ELF-1 (cell line): ENCODE measurements around the gene SLC39A7.

Experiments used
- DNase-seq: peaks from one replicate; pipeline ENCODE4 v3.0.0-alpha.2; 2016; ENCODE audit warnings: low read depth, low spot score

The SLC39A7 gene, protein sequence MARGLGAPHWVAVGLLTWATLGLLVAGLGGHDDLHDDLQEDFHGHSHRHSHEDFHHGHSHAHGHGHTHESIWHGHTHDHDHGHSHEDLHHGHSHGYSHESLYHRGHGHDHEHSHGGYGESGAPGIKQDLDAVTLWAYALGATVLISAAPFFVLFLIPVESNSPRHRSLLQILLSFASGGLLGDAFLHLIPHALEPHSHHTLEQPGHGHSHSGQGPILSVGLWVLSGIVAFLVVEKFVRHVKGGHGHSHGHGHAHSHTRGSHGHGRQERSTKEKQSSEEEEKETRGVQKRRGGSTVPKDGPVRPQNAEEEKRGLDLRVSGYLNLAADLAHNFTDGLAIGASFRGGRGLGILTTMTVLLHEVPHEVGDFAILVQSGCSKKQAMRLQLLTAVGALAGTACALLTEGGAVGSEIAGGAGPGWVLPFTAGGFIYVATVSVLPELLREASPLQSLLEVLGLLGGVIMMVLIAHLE

DNA sequence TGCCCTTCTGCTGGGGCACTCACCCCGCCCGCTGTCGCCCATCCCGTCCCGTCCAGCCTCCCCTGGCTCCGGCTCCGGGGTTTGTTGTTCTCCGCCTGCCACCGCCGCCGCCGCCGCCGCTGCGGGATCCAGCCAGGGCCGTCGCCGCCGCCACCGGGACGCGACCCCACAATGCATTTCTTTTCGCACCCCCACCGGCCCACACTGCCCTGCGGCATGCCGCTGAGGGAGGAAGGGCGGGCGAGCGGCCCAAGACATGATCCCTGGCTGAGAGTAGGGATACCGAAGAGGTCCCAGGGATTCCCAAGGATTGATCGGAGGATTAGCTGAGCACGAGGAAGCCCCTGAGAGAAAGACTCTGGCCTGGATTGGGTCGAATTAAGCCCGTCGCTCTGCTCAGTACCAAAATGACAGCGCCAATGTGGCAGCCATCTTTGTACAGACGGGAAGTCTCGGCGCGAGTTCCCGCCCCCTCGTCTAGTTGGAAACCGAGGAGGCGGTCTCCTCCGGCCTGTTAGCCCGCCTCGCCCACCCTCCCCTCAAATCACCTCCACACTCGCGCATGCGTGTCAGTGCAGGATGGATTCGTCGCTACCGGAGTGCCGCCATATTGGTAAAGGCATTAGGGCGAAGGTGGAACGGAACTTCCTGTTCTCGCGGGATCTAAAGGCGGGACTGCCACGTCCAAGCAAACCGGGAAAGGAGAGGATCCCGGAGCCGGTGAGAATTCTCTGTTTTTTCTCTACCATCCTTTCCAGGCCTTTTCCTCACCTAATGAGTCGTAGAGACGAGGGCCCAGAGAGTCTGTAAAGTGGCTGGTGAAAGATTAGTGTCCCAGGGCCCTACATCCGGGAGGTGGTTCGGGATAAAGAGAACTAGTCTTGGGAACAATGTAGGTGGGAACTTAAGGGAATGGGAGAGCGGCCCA, at the start of gene SLC39A7, which contains the start of gene RXRB:
TSS of gene SLC39A7 (plus strand) at position 649 of the 928 bp plus-strand sequence. CDS start 379 bp downstream, outside the sequence.
TSS of gene RXRB (minus strand) at position 447 of the 928 bp plus-strand sequence. CDS start at position 258, 189 bp downstream.
- DNase-seq = peak; percentile 99

DNA sequence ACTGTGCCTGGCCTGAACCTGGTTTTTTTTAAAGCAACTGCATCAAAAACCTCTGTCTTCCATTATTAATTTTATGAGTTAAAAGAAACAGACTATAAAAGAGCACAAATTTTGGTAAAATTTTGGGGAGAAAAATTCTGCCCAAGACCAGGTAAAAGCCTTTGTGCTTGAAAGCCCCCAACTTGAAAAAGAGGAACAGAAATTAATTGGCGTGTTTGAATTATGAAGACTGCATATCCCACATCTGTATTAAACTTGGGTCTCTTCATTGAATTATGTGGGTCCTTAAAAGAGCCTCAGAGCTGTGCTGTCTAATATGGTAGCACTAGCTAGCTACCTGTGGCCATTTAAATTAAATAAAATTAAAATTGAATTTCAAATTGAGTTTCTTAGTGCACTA, 49.6 kb upstream of the SLC39A7 start:
- no peak for DNase-seq

DNA sequence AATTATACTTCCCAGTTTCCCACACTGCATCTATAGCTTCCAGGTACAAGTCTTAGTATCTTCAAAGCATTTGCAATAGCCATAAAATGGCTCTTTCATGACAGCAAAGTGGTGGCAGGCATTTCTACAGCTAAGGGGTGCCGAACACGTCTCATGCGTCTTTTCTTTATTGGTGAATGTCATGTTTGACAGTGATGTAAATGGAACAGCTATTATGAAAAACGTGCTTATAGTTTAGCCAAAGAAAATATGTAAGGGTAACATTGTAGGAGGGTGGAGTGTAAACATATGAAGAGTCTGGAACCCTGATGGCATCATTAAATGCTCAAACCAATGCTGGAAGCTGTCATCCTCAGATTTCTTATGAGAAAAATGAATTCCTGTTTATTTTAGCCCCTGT, 46.3 kb upstream of the SLC39A7 start:
- no peak for DNase-seq

DNA sequence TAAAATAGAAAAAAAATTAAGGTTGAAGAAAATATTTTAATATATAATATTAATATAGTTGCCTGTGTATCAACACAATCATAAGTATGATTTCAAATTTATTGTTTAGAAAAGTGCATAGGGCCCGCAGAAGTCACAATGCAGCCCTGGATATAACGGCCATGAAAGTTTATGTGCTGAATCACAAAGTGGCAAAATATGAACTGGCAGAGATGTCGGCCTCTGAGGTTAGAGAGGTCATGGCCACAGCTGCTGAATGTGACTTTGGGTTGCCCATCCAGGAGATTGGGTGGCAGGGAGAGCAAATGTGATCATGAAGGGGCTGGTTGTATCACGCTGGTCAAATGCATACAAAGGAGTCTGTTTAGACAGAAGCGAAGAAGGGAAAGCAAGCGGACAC, 44.1 kb upstream of the SLC39A7 start:
- no peak for DNase-seq

DNA sequence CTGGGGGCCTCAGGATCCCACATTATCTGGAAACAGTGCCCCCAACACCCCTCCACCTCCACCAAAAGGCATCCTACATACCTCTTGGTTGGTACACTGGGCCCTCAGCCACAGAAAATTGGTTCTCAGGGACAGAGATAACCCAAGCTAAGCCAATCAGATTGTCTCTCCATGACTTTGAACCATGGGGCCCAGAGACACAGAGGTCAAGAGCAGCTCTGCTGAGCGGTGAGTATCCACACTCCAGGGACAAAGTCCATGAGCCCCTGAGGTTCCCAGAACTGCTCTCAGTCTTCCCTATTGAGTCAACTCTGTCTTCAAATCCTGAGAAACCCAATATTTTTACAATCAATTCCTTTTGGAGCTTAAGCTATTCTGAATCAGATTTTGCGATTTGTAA, 43.7 kb upstream of the SLC39A7 start:
- DNase-seq = no peak

DNA sequence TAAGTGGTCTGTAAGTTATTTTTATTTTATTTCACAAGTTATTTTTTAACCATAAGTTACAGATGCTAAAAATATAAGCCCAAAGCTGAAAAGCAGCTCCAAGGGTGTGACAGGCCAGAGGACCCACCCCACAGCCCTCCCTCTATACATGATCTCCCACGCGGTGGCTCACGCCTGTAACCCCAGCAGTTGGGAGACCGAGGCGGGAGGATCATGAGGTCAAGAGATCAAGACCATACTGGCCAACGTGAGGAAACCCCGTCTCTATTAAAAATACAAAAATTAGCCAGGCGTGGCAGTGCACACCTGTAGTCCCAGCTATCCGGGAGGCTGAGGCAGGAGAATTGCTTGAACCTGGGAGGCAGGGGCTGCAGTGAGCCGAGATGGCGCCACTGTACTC, 40.6 kb upstream of the SLC39A7 start:
- DNase-seq = no peak

DNA sequence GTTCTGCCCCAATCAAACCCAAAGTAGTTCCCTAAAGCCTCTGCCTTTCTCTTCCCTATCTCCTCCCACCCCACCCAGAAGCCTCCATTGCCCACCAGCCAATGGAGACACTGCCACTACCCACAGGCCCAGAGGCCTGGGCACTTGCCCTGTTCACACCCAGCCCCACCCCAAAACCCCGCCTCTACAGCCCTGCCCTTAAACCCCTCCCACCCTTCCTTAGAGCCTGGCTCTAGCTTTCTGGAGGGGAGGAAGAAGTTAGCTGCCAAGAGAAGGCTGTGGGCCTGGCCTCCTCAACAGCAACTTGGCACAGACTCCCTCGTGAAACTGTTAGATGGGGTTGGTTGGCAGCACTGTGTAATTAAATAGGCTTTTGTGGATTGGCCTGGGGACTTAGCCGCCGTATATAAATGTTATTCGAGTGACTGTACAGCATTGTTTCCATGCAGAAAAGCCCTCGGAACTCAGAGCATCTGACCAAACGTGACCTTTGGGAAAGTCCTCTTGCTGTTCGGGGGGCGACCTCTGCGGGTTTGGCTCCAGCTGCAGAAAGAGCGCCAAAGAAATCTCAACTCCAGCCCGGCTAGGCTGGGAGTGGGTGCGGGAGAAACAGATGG, 39.8 kb upstream of the SLC39A7 start:
- DNase-seq = no peak

DNA sequence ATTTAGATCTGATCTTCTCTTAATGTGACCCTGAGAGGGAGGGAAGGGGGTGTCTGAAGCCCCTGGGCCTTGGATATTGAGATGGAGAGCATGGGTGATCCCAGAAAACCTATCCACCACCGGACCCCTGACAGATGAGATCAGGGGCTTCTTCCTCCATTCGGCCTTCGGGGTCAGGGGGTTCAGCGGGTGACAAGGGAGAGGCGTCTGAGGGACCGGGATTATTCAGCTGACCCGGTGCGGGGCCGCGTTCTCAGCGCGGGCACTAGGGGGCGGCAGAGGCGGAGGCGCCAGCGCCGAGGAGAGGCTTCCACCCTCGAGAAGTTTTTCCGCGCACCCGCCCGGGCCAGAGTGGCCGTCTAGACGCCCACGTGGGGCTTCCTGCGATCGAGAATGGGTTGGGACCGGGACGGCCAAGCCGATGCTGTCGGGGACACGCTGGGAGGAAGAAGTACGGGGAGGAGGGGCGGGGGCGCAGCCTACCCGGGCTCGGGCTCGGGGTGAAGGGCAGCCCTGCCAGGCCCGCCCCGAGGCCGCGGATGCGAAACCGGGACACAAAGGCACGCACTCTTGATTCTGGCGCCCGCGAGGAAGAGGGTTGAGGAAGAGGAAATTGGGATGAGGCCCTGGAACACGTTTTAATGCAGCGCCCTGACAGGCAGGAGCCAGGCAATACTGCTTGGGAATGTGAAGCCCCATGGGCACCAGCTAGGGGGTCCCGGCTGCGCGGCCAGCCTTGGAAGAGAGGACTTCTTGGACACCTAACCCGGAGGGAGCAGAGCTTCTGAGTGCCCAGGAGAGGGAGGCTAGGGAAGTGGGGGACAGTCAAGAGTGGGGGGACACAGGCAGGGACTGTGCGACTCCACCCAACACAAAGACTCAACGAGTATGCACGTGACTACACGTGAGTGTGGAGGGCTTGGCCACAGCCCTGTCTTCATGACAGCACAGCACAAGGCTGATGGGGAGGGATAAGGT, 39.0 kb upstream of the SLC39A7 start:
- peak; percentile 76 for DNase-seq

DNA sequence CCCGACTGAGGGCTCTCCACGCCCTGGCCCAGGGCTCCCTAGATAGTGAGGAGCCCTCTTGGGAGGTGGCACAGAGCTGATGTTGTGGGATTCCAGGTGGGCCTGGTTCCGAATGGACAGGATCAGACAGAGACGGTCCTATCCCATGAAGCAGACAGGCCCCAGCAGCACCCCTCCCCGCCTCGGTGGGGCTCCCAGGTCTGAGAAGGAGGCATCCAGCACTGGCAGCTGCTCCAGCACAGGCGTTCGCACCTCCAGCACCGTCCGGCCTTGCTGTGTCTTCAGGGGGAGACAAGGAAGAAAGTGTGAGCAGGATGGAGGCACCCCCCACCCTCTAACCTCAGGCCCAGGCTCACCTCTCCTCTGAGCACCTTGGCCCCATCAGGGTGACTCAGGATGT, 37.1 kb upstream of the SLC39A7 start:
- DNase-seq = no peak

DNA sequence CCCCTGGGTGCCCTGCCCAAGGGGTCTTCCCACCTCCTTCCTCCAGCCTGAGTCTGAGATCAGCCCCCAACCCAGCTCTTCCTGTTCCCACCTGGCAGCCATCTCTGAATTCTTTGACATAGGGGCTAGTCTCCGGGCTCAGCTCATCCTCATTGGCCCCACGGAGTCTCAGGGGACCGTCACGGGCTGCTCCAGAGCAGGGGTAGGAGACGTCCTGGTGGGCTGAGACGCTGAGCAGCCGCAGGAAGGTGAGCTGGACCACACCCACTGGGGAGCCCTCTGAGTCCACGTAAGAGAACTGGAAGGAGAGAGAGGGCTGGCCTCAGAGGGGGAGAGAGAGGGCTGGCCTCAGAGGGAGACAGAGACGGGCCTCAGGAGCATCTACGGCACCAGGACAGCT, 36.5 kb upstream of the SLC39A7 start:
- no peak for DNase-seq

DNA sequence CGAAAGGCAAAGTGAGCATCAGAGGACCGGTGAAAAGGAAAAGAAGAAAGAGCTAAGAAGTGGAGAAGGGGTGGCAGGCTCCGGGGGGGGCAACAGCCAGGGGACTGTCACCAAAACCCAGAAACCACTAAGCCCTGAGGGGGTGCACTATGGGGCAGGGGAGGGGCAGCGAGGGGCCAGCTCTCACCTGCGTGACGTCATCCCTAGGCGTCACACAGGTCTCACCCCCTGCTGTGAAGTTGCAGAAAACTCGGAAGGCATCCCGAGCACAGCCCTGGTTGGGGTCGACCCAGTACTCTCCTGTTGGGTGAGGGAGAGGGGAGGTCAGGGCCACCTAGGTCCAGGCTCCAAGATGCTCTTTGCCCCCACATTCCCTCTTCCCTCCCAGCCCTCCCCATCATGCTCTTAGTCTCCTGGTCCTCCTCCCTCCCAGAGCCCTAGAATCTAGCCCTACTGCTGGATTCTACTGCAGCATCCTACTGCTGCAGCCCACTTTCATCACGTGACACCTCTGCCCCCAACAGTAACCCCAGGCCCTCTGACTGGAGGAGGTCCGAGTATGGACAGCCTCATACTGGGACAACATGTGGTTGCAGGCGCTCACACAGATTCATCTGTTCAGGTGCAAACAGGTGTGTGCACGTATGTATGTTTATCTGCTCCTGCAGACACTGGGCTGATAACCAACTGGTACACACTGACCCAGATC, 35.8 kb upstream of the SLC39A7 start:
- DNase-seq = no peak

DNA sequence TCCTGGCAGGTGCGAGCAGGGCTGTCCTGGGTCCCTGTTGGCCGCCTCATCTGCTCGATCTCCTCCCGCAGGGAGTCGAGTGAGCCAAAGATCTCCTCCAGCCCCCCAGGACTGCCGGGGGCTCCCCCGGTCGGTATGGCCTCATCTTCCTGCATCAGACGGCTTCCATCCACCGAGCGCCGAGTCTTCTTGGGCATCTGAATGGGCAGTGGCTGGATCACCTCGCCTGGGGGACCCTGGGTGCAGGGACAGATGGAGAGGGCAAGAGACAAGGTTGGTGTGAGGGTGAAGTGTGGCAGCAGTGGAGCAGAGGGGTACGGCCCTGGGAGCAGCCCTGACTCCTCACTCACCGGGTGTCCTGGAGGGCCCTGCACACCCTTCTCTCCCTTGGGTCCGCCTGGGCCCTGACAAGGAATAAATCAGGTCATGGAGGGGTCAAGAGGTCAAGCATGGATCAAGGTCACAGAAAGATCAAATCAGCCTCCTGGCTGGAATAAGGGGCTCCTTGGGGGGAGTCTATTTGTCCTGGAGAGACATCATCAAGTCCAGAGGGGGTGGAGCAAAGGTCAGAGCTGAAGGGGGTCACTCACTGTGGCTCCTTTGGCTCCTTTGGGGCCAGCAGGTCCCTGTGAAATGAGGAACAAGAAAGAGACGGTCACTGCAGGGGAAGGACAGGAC, 34.9 kb upstream of the SLC39A7 start:
- no peak for DNase-seq

DNA sequence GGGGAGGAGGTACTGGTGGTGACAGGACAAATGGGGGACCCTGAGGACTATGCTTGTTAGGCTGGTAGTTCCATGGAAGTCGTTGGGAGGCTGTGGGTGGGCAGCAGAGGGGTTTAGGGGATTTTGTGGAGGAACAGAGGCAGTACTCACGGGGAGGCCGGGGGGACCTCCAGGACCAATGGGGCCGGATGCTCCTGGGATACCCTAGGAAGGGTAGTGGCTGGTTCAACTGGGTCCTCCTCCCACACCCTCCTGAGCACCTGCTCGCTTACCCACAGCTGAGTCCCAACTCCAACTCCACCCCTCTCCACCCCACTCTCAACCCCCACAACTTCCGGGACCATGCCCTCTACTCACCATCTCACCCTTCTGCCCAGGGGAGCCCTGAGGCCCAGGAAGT, 34.3 kb upstream of the SLC39A7 start:
- DNase-seq = no peak

DNA sequence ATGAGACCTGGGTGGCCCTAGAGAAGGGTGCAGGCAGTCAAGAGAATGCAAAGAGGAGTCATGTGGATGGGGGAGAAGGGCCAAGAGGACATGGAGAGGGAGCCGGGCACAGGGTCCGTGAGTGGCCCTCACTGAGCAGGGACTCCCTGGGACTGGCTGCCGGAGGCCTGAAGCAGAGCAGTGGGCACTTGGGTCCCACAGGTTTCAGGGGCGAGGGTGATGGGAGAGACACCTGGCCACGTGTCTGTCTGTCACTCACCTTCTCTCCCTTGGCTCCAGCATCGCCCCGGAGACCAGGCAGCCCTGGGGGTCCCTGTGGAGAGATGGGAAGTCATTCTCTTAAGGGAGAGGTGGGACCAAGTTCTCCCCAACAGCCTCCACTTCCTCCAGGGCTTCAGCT, 33.9 kb upstream of the SLC39A7 start:
- DNase-seq = no peak

DNA sequence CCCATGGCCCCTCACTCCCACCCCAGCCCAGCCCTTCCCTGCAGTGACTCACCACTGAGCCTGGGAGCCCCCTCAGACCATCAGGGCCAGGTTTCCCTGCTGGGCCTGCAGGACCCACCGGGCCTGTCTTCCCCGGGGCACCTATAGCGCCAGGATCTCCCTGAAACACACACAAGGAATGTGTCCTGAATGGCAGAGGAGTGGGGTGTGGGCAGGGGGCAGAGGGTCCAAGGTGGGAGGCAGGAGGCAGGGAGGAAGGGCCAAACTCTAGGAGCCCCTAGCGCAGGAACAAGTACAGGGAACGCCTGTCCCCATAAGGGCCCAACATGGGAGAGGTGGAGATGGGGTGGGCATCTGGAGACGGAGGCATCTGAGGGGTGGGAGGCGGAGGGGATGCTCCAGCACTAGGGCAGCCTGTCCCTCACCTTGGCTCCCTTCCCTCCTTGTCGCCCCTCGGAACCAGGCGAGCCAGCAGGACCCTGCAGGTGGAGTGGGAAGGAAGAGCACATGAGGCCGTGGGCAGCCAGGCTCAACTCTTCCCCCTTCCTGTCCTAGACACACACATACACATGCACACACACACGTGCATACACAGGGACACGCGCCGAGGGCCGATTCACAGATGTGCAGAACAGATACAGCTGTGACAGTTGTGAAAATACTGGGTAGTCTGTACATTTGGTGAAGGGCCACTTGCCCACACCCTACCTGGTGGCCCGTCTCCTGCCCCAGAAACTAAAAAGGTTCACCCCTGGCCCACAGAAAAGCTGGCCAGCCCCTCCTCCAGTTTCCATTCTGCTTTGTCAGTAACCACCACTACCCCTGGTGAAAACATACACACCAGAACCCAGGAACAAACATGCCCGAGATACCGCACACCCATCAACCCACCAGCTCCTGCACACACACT, 33.0 kb upstream of the SLC39A7 start:
- DNase-seq = no peak

DNA sequence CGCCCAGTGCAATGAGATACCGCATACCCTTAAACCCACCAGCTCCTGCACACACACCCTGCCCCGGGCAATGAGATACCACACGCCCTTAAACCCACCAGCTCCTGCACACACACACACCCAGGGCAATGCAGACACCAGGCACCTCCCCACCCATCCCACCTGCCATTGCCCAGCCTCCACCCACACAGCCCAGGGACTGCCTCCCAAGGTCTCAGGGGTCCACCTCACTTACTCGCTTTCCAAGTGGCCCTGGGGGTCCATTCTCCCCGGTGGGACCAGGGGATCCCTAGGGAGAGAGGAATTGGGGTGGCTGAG, 32.4 kb upstream of the SLC39A7 start:
- no peak for DNase-seq

DNA sequence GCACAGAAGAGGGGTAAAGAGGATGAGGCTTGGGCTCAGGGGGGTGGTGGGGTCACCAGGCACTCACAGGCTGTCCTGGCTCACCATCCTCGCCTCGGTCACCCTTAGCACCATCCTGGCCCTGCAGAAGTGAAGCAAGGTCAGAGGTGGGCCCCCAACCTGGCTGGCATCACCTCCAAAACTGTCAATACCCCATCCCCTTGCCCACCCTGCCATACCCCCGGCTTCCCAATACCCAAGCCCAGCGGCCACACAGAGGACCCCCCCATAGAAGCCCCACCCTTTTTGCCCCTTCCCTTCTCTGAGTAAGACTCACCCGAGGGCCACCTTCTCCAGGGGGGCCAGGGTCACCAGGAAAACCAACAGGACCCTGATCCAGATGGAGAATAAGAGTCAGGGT, 32.0 kb upstream of the SLC39A7 start:
- no peak for DNase-seq

DNA sequence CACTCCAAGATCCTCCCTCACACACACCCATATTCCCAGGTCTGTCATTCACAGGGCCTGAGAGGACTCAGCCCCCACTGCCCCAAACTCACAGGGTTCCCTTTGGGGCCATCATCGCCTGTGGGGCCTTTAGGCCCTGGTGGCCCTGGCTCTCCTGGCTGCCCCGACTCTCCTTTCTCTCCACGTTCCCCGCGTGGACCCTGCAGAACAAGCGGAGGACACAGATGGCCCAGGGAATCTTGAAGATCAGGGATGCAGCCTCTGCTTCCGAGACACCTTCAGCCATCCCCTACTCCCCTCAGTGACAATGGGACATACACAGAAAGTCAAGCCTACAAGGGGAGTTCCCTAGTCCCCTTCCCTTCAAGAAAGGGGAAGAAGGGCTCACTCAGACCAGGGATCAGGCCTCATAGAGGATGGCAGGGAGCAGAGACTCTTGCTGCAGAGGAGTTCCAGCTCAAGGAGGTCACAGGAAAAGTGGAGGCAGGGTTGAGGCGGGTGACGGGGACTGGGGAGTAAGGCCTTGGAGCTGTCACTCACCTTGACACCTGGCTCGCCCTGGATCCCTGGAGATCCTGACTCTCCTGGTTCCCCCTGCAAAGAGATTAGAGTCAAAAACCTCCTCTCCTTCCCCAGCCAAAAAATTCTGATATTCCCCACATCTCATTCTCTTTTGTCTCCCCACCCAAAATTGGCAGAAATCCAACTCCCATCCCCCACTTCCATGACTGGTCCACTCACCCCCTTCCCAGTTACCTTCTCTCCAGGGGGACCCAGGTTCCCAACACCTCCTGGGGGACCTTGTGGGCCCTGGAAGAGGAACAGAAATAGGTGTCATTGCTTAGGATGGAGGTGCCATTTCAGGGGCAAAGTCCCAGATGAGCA, 31.1 kb upstream of the SLC39A7 start:
- no peak for DNase-seq
